Muscle layer of duodenum (tissue), 2 donors: ENCODE results near the gene NSFL1C.

ENCODE experiments used
- H3K27ac ChIP-seq: one replicate; pipeline ENCODE4 v1.7.0; 2013; ENCODE audit warnings: mild to moderate bottlenecking, low read length
- H3K27me3 ChIP-seq: one replicate; pipeline ENCODE4 v1.7.0; 2013; ENCODE audit warnings: low read depth, mild to moderate bottlenecking, control low read depth, low read length
- H3K36me3 ChIP-seq, 2 donors: one replicate each; pipeline ENCODE4 v1.7.0; 2013; ENCODE audit warnings: low read length in 2 of 2, control low read depth in 1 of 2, mild to moderate bottlenecking in 1 of 2; ENCODE audit not compliant: insufficient read depth in 2 of 2, control insufficient read depth in 1 of 2
- H3K4me1 ChIP-seq, 2 donors: one replicate each; pipeline ENCODE4 v1.7.0; 2013; ENCODE audit warnings: low read length in 2 of 2, mild to moderate bottlenecking in 2 of 2, control low read depth in 1 of 2, moderate library complexity in 1 of 2; ENCODE audit not compliant: insufficient read depth in 2 of 2, control insufficient read depth in 1 of 2
- H3K4me3 ChIP-seq, 2 donors: one replicate each; pipeline ENCODE4 v1.7.0; 2013; ENCODE audit warnings: low read length in 2 of 2, low read depth in 1 of 2, mild to moderate bottlenecking in 1 of 2
- H3K9me3 ChIP-seq, 2 donors: one replicate each; pipeline ENCODE4 v1.7.0; 2013; ENCODE audit warnings: low read length in 2 of 2, control low read depth in 1 of 2, mild to moderate bottlenecking in 1 of 2; ENCODE audit not compliant: control insufficient read depth in 1 of 2
- donor health status: healthy.

Gene NSFL1C

GRCh38 chr20:1449370-1449769, 17.3 kb downstream of the NSFL1C start:
- H3K36me3 ChIP-seq = peaks cover 92 to 100% of the 10 kb centered on the region in 2 donors
- H3K4me3 ChIP-seq = no peak overlapping the region
- no peaks in the 10 kb centered on the region for H3K27me3 ChIP-seq
- no peak overlapping the region for H3K27ac ChIP-seq
- H3K9me3 ChIP-seq = peaks cover 0 to 6% of the 10 kb centered on the region in 2 donors
- no peaks in the 10 kb centered on the region for H3K4me1 ChIP-seq

DNA sequence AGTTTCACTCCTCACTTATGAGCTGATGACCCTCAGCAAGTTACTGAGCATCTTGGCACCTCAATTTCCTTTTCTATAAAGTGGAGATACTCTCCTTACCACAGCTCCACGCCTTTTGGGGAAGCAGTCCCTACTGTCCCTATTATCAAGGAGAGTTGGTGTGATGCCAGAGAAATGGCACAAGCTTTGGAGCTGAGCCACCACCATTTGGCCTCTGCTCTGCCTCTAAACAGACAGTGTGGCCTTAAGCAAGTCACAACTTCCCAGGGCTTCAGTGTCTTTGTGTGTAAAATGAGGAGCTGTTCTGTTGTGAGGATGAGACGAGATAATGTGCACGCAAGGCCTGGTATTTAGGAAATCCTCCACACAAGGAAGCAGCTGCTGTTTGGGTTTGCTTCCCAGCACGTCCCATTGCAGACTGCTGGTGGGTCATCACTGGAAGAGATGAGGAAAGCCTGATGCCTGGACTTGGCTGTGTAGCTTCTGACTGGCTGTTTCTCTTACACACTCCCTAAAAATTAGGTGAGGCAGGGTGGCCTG, 18.5 kb downstream of the NSFL1C start:
- no peaks in the 10 kb centered on the region for H3K27me3 ChIP-seq
- no peak overlapping the region for H3K27ac ChIP-seq
- H3K36me3 ChIP-seq = peaks cover 89 to 100% of the 10 kb centered on the region in 2 donors
- no peak overlapping the region for H3K4me3 ChIP-seq
- peaks cover 0 to 6% of the 10 kb centered on the region in 2 donors for H3K9me3 ChIP-seq
- H3K4me1 ChIP-seq = no peaks in the 10 kb centered on the region

- Histone ChIP-seq H3K9me3 (peaks cover 0 to 3% of the 10 kb centered on the region in 2 donors), H3K27ac (no peak overlapping the region), H3K4me1 (no peaks in the 10 kb centered on the region), H3K4me3 (no peak overlapping the region), H3K27me3 (no peaks in the 10 kb centered on the region), H3K36me3 (peaks cover 85 to 100% of the 10 kb centered on the region in 2 donors)
Measured at GRCh38 chr20:1446536-1446935, 20.1 kb downstream of the NSFL1C start.

- H3K36me3 ChIP-seq = peaks cover 55 to 86% of the 10 kb centered on the region in 2 donors
- H3K4me1 ChIP-seq = no peaks in the 10 kb centered on the region
- H3K4me3 ChIP-seq = no peak overlapping the region
- H3K27ac ChIP-seq = no peak overlapping the region
- no peaks in the 10 kb centered on the region for H3K9me3 ChIP-seq
- H3K27me3 ChIP-seq = no peaks in the 10 kb centered on the region
Measured at GRCh38 chr20:1443085-1443484, 23.6 kb downstream of the NSFL1C start.

- Histone ChIP-seq H3K36me3 (peaks cover 53 to 78% of the 10 kb centered on the region in 2 donors), H3K4me1 (no peaks in the 10 kb centered on the region), H3K27ac (no peak overlapping the region), H3K4me3 (no peak overlapping the region), H3K27me3 (no peaks in the 10 kb centered on the region), H3K9me3 (no peaks in the 10 kb centered on the region)
Measured at GRCh38 chr20:1442304-1442703, 24.3 kb downstream of the NSFL1C start.

GRCh38 chr20:1441133-1441532, 25.5 kb downstream of the NSFL1C start:
- no peaks in the 10 kb centered on the region for H3K4me1 ChIP-seq
- H3K27me3 ChIP-seq = no peaks in the 10 kb centered on the region
- H3K4me3 ChIP-seq = no peak overlapping the region
- H3K27ac ChIP-seq = no peak overlapping the region
- no peaks in the 10 kb centered on the region for H3K9me3 ChIP-seq
- H3K36me3 ChIP-seq = peaks cover 42 to 66% of the 10 kb centered on the region in 2 donors

GRCh38 chr20:1440024-1440423, 26.6 kb downstream of the NSFL1C start:
- H3K4me3 ChIP-seq = no peak overlapping the region
- peaks cover 31 to 55% of the 10 kb centered on the region in 2 donors for H3K36me3 ChIP-seq
- no peak overlapping the region for H3K27ac ChIP-seq
- H3K9me3 ChIP-seq = no peaks in the 10 kb centered on the region
- H3K27me3 ChIP-seq = no peaks in the 10 kb centered on the region
- no peaks in the 10 kb centered on the region for H3K4me1 ChIP-seq

DNA sequence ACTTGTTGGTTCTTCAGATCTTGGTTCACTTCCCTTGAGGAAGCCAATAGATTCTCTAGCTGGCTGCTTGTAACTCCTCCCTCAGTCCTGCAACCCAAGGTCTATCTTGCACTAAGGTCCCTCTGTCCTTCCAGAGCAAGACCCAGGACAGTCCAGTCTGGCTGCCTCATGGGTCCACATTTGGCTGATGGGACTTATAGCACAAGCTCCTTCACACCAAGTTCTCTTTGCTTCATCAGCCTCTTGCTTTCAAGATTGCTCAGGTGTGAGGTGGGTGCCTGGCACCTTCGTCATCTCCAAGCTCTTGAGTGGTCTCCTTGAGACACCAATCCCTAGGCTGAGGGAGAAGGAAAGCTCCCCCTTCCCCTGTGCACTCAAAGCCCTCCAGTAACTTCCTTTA, 28.3 kb downstream of the NSFL1C start:
- Histone ChIP-seq H3K4me1 (no peaks in the 10 kb centered on the region), H3K9me3 (no peaks in the 10 kb centered on the region), H3K36me3 (peaks cover 17 to 39% of the 10 kb centered on the region in 2 donors), H3K27me3 (no peaks in the 10 kb centered on the region), H3K27ac (no peak overlapping the region), H3K4me3 (no peak overlapping the region)

DNA sequence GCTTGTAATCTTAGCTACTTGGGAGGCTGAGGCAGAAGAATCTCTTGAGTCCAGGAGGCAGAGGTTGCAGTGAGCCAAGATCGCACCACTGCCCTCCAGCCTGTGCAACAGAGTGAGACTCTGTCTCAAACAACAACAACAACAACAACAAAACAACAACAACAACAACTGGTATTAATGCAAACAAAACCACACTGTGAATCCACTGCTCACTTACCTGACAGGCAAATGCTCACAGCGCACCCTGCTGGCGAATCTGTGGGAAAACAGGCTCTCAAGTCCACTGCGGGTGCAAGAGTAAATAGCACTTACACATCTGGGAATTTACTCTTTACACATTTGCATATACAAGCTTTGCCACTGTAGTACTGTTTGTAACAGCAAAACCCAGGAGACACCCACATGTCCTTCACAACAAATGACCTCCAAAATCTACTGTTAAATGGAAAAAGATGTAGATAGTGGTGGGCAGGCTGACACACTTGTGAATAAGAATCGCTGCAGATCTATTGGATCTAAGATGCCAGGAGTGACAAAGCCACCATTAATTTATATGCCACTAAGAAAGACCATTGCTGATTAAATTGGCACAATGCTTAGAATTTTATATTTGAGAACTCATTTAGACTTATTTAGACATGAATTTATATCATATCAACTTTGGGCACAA, 29.3 kb downstream of the NSFL1C start:
- Histone ChIP-seq H3K4me3 (no peak overlapping the region), H3K4me1 (no peaks in the 10 kb centered on the region), H3K36me3 (peaks cover 10 to 29% of the 10 kb centered on the region in 2 donors), H3K27ac (no peak overlapping the region), H3K27me3 (no peaks in the 10 kb centered on the region), H3K9me3 (no peaks in the 10 kb centered on the region)

- Histone ChIP-seq H3K4me1 (no peaks in the 10 kb centered on the region), H3K27ac (no peak overlapping the region), H3K4me3 (no peak overlapping the region), H3K9me3 (no peaks in the 10 kb centered on the region), H3K27me3 (no peaks in the 10 kb centered on the region), H3K36me3 (peaks cover 5 to 18% of the 10 kb centered on the region in 2 donors)
Measured at GRCh38 chr20:1436263-1436662, 30.4 kb downstream of the NSFL1C start.

DNA sequence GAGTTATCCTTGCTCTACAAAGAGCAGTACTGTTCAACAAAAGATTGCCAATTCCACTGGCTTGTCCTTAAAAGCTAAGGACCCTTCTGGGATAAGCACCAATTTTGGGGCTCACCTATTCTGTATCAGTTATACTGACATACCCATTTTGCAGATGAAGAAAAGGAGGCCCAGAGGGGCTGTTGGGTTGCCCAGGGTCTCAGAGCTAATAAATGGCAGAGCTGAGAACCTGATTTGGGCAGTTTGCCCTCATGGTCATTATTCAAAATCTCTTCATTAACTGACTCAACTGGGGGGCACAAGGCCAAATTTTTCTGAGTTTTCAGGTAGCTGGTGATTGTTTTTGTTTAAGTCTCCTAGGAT, 31.3 kb downstream of the NSFL1C start:
- no peak overlapping the region for H3K27ac ChIP-seq

More for the DNA sequence above, 31.3 kb downstream of the NSFL1C start:
- H3K9me3 ChIP-seq = no peaks in the 10 kb centered on the region
- H3K4me1 ChIP-seq = no peaks in the 10 kb centered on the region
- H3K36me3 ChIP-seq = peaks cover 0 to 9% of the 10 kb centered on the region in 2 donors
- H3K4me3 ChIP-seq = no peak overlapping the region
- no peaks in the 10 kb centered on the region for H3K27me3 ChIP-seq
